NCI-H2107 treated with DMSO at 0.1 percent for 48 hours (cell line): ENCODE measurements around the gene PRIMPOL.
"Not testable (repeated sequence)": the region's sequence is repeated elsewhere in the genome, so short reads cannot be mapped to it uniquely, and the experiment has no call there.

ENCODE experiments used
- DNase-seq: peaks from one replicate; lab custom pipeline; 2025; ENCODE audit not compliant: unreplicated experiment; lab: John Stamatoyannopoulos, UW

Gene PRIMPOL, protein sequence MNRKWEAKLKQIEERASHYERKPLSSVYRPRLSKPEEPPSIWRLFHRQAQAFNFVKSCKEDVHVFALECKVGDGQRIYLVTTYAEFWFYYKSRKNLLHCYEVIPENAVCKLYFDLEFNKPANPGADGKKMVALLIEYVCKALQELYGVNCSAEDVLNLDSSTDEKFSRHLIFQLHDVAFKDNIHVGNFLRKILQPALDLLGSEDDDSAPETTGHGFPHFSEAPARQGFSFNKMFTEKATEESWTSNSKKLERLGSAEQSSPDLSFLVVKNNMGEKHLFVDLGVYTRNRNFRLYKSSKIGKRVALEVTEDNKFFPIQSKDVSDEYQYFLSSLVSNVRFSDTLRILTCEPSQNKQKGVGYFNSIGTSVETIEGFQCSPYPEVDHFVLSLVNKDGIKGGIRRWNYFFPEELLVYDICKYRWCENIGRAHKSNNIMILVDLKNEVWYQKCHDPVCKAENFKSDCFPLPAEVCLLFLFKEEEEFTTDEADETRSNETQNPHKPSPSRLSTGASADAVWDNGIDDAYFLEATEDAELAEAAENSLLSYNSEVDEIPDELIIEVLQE

DNA sequence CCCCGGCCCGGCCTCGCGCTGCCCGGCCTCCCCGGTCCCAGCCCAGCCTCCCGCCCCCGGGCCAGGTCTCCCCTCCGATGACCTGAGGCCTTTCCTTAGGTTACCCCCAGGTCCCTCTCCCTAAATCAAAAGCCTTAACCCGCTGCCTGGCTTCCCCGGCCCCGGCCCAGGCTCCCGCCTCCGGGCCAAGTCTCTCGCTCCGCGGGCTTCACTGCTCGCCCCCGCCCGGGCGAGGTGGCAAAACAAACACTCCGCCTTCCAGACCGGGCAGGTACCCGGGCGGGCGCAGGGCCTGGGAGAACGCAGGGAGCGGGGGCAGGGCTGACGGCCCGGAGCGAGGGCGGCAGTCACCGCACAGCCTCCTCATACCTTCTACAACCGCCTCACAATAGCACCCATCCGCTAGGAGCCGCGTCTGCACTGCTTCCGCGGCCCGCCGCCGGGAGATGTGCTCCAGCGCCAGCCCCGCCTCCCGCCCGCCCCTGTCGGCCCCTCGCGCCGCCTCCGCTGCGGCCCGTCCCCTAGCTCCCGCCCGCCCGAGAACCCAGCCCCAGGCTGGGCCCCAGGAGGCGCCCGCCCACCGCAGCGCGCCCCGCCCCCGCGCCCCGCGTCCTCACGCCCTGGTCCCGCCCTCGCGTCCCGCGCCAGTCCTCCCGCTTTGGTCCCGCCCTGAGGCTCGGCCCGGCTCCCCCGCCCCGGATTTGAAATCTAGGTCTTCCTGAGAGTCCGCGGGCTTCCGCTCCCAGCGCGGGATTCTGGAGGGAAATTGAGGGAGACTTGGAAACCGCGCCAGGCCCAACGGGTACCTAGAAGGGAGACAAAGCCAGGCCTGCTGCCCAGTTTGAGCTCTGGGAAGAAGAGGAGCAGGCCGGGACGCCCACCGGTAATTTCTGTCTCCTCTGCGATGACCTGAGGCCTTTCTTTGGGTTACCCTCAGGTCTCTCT, at the start of gene PRIMPOL, which contains the start of gene CASP3:
Gene PRIMPOL (plus strand): TSS at position 713 of the 945 bp plus-strand sequence. CDS start 7,403 bp downstream, outside the sequence.
Gene CASP3 (minus strand): TSS at position 422 of the 945 bp plus-strand sequence. CDS start 10,994 bp downstream, outside the sequence.
- DNase-seq, result peak; percentile 87

DNA sequence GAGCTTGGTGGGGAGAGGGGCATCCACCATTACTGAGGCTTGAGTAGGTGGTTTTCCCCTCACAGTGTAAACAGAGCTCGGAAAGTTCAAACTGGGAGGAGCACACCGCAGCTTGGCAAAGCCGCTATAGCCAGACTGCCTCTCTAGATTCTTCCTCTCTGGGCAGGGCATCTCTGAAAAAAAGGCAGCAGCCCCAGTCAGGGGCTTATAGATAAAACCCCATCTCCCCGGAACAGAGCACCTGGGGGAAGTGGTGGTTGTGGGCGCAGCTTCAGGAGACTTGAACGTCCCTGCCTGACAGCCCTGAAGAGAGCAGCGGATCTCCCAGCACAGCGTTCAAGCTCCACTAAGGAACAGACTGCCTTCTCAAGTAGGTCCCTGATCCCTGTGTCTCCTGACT, 48.6 kb upstream of the PRIMPOL start:
- DNase-seq, result not testable (repeated sequence)

DNA sequence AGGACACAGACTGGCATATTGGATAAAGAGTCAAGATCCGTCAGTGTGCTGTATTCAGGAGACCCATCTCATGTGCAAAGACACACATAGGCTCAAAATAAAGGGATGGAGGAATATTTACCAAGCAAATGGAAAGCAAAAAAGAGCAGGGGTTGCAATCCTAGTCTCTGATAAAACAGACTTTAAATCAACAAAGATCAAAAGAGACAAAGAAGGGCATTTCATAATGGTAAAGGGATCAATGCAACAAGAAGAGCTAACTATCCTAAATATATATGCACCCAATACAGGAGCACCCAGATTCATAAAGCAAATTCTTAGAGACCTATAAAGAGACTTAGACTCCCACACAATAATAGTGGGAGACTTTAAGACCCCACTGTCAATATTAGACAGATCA, 46.7 kb upstream of the PRIMPOL start:
- DNase-seq, result not testable (repeated sequence)

DNA sequence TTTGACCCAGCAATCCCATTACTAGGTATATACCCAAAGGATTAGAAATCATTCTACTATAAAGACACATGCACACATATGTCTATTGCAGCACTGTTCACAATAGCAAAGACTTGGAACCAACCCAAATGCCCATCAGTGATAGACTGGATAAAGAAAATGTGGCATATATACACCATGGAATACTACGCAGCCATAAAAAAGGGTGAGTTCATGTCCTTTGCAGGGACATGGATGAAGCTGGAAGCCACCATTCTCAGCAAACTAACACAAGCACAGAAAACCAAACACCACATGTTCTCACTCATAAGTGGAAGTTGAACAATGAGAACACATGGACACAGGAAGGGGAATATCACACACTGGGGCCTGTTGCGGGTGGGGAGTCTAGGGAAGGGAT, 42.1 kb upstream of the PRIMPOL start:
- not testable (repeated sequence) for DNase-seq

DNA sequence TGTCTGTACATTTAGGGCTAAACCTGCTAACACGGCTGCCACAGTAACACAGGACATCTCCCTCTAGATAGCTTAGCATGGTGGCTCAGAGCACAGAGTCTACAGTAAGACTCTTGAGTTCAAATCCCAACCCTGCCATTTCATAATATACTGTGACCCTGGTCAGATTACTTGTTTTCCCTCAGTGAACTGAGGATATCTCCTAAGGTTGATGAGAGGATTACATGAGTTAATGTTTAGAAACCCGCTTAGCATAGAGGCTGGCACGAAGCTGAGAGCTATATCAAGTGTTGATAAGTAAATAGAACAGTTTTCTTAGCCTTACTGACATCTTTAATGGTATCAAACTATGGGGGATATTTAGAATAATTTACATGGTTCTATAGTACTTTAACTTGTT, 37.5 kb upstream of the PRIMPOL start:
- DNase-seq, result no peak

DNA sequence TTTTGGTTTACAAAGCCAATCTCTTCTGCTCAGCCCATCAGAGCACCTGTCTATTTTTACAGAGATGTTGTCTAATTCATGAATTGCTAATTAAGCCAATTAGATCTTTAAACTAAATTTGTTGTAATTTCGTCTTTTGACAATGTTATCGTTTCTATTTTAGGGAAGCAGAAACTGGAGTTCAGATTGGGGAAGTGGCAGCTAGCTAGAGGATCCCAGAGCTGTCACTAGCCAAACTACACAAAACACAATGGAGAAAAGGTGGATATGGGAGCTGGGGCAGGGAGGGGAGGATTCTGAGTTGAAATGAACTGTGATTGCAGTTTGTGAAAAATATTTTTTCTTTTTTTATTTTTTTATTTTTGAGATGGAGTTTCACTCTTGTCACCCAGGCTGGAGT, 36.1 kb upstream of the PRIMPOL start:
- no peak for DNase-seq

DNA sequence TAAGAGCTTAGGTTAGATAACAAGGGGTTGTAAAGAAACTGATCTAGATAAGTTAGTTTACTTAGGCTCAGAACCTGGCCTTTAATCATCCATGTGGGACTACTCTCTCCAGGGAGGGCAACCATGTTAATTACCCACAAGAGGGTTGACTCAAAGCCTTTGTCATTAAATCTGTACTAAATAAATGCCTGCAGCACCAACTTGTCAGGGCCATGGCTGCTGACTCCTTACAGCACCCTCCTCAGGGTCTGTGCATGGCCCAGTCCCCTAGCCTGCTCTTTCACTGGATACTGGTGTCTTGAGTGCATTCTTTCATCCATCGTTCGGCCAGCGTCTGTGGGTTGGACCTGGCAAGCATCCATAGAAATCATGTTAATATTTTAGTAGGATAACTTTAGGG, 35.0 kb upstream of the PRIMPOL start:
- DNase-seq, result no peak

DNA sequence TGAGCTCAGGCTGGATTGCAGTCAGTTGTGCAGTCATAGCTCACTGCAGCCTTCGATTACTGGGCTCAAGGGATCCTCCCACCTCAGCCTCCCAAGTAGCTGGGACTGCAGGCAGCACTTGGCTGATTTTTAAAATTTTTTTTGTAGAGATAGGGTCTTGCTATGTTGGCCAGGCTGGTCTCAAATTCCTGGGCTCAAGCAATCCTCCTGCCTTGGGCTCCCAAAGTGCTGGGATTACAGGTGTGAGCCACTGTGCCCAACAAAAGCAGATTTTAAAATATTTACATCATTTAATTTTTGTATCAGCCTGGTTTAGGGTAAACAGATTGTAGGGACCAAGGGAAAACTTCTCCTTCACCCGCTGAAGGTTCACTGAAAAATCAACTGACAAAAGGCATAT, 33.4 kb upstream of the PRIMPOL start:
- not testable (repeated sequence) for DNase-seq

DNA sequence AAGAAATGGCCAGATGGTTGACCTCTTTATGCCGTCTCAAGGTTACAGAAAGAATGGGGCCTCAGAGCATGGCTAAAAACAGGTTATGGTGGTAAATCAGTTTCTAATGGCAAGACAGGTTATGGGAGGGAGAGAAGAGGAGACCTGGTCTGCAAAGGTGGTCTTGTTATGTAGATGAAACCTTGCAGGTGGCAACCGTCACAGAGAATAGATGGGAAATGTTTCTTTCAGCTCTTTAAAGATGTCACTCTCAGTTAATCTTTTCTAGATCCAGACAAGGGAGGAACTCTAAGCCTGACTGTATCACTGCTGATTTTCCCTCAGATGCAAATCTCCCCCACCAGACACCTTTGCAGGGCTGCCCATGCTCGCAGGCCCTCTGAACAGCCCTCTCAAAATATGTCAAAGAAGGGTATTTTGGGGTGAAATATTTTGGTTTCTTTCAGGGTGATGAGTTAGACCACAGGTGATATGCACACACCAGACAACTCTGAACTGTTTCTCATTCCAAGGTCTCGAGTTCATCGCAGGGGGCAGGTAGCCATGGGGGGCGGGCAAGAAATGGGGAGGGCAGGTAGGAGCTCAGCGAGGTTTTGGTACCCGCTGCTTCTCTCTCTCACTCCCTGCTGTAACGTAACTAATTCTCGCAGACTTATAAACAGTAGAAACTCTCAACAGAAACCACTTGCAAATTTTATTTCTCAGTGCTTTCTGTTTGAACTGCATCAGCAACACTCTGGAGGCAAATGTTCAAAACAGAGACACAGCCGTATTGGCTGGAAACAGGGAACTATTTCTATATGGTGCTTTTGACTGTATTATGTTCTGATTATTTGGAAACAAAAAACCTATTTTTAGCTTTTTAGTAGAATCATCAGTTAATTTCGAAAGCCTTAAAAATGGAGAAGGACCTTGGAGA, 32.6 kb upstream of the PRIMPOL start:
- DNase-seq, result no peak

DNA sequence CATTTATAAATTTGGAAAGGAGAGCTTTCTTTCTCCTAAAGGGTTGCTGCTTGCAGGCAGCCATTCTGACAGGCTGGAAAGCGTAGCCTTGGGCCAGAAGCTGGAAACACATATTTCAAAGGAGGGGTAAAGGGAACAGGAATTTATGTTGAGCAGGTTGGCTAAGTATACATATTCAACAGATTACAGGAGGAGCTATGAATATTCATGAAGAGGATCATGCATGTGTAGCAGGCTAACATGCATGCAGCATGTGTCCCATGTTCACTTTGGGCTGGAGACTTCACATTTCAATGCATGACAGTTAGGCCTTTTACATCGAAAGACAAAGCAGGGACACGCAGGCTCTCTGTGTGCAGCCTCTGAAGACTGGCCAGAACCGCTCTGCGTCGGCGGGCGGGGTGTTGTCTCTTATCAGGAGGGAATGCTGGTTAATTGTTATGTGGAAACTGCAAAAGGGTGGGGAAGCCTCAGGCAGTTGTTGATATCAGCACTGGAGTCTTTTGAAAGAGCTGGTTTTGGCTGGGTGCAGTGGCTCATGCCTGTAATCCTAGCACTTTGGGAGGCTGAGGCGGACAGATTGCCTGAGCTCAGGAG, 31.8 kb upstream of the PRIMPOL start:
- DNase-seq, result no peak

DNA sequence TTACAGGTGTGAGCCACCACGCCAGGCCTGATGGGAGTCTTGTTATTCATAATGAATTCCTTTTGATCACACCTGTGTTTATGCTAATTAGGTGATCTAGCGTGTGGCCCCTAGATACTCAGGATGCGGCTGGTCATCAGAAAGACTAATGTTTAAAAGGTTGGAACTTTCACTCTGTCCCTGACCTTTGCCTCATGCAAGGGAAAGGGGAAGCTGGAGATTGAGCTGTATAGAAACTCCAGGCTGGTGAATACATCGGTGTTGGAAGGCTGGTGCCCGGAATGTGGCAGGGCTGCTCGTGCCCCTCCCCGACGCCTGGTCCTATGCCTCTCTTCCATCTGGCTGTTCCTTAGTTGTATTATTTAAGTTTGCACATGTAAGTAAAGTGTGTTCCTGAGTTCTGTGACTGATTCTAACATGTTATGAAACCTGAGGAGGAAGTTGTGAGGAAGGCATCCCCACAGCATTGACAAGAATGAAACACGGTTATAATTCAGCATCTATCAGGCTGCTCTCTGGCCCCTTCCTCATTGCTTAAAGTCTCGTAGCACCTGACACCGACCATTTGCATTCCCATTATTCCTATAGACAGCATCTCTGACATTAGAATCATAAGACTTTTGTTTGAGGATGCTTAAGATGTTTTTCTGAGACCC, 29.2 kb upstream of the PRIMPOL start:
- DNase-seq, result no peak

DNA sequence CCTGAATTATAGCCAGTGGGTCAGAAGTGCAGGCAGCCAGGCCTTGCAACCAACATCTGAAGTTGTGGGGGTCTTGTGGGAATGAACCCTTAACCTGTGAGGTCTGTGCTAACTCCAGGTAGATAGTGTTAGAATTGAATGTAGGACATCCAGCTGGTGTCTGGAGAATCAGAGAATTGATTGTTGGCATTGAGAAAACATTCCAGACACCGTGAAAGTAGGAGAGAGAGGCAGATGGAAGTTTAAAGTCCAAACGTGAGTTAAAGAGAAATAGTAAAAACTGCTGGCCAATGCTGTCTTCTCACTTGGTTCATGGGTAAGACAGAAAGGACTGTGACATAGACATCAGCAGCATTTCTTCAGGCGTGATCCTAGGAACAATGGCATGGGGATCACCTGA, 28.0 kb upstream of the PRIMPOL start:
- no peak for DNase-seq

DNA sequence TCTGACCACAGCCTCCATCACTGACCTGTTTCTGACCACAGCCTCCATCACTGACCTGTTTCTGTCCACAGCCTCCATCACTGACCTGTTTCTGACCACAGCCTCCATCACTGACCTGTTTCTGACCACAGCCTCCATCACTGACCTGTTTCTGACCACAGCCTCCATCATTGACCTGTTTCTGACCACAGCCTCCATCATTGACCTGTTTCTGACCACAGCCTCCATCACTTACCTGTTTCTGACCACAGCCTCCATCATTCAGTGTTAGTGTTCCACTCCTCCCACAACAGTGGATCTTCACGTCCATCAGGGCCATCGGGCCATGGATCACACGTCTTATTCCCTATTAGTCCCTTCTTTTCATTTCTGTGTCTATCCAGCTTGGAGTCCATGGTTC, 25.0 kb upstream of the PRIMPOL start:
- not testable (repeated sequence) for DNase-seq

DNA sequence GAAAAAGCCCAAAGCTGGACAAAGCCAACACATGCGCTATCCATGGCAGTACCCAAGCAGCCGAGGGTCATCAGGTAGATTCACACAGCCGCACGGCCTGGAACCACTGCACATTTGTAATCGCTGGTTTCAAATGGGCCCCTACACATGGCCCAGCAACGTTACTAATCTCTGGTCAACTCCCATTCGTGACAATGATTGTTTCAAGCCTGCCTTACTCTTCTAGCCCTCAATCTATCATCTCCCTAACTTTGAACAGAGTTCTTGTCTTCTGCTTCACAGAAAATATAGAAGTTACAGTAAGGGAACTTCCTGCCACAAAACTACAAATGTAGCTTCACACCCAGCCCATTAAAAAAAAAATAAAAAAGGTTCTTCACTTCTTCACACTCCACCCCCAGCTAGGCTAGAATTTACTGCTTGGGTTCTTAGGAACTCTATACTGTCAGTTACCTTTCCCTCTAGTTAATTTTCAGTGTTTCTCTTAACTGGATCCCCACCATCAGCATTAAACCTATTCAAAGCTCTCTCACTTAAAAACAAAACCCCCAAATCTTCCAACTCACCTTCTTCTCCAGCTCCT, 24.5 kb upstream of the PRIMPOL start:
- no peak for DNase-seq

DNA sequence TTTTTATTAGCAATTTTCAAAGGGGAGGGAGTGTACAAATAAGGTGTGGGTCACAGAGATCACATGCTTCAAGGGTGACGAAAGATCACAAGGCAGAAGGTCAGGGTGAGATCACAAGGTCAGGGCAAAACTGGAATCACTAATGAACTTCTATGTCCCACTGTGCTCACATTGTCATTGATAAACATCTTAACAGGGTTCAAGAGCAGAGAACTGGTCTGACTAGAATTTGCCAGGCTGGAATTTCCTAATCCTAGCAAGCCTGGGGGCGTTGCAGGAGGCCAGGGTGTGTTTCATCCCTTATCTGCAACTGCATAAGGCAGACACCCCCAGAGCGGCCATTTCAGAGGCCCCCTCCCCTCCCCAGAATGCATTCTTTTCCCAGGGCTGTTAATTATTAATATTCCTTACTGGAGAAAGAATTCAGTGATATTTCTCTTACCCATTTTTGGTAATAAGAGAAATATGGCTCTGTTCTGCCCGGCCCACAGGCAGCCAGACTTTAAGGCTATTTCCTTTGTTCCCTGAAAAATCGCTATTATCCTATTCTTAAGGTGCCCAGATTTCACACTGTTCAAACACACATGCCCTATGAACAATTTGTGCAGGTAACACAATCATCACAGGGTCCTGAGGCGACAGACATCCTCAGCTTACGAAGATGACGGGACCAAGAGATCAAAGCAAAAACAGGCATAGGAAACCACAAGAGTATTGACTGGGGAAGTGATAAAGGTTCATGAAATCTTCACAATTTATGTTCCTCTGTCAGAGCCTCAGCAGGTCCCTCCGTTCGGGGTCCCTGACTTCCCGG, 23.5 kb upstream of the PRIMPOL start:
- not testable (repeated sequence) for DNase-seq

DNA sequence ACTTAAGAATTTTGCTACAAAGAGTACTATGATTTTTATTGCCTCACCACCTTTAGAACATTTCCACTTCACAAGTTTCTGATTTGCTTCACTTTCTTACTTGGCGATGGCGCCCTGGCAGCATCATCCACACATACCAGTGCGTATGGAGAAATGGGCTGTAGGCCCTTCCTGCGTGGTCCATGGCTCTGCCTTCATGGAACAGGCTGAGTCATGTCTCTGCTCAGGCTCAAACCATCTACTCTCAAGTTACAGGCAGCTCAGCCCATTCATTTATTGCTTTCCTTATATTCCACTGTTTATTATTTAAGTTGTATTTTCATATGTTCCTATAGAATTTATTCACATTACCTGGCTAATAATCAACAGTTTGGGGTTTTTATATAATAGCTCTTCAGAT, 21.4 kb upstream of the PRIMPOL start:
- DNase-seq, result no peak

DNA sequence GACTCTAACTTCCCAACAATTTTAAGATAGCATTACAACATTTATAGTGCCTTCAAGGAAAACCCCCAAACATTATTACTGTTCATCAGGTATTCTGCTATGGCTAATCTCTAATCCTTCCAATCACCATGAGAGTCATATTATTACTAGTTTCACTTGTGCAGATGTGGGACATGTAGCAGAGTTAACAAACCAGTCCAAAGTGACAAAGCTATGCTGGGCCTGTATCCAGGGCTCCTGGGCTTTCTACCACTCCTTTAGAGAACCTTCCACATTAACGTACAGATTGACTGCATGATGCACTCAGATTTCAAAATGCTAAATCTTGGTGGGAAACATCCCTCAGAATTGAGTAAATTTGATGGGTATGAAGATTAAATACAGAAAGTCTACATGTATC, 16.7 kb upstream of the PRIMPOL start:
- no peak for DNase-seq

DNA sequence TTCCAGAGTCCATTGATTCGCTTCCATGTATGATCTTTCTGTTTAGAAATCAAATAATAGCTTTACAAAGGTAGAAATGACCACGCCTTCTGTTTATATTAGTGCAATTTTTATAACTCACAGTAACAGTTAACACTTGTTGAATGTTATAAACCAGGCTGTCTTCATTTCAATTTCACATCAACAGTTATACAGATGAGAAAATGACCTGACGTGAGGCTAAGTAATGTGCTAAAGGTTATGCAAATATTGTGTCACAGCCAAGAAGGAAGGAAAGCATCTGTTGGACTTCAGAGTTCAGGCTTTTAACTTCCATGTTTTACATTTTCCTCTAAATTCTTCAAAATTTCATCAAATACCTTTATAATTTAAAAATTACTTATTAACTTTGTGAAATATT, 14.2 kb upstream of the PRIMPOL start:
- DNase-seq, result no peak
